NCI-H510A (cell line): ENCODE results near the gene NUTM2B.
"Not testable (repeated sequence)": the region's sequence is repeated elsewhere in the genome, so short reads cannot be mapped to it uniquely, and the experiment has no call there.

Source experiments
- DNase-seq: peaks from one replicate; lab custom pipeline; 2025; lab: John Stamatoyannopoulos, UW

The NUTM2B gene

GRCh38 chr10:79702927-79703326 lies at the start of gene NUTM2B:
TSS of gene NUTM2B (plus strand) at chr10:79703227. CDS start at chr10:79703610, 383 bp downstream.
- DNase-seq: not testable (repeated sequence)

- not testable (repeated sequence) for DNase-seq
Observed at GRCh38 chr10:79663287-79663686, 39.7 kb upstream of the NUTM2B start.

GRCh38 chr10:79664686-79665085 lies 38.3 kb upstream of the NUTM2B start:
- DNase-seq: not testable (repeated sequence)

GRCh38 chr10:79669248-79669788 lies 33.7 kb upstream of the NUTM2B start:
- not testable (repeated sequence) for DNase-seq

GRCh38 chr10:79674878-79675277 lies 28.1 kb upstream of the NUTM2B start:
- not testable (repeated sequence) for DNase-seq

GRCh38 chr10:79683026-79683883 lies 19.8 kb upstream of the NUTM2B start:
- not testable (repeated sequence) for DNase-seq

GRCh38 chr10:79683884-79684720 lies 18.9 kb upstream of the NUTM2B start:
- not testable (repeated sequence) for DNase-seq

- peak; percentile 41 for DNase-seq
Observed at GRCh38 chr10:79685044-79685685, 17.9 kb upstream of the NUTM2B start.

- DNase-seq: not testable (repeated sequence)
Observed at GRCh38 chr10:79686595-79686994, 16.4 kb upstream of the NUTM2B start.

- not testable (repeated sequence) for DNase-seq
Observed at GRCh38 chr10:79687406-79688150, 15.4 kb upstream of the NUTM2B start.

GRCh38 chr10:79688798-79689197 lies 14.2 kb upstream of the NUTM2B start:
- DNase-seq: not testable (repeated sequence)

- DNase-seq: not testable (repeated sequence)
Observed at GRCh38 chr10:79696596-79696995, 6.4 kb upstream of the NUTM2B start.

- not testable (repeated sequence) for DNase-seq
Observed at GRCh38 chr10:79697141-79697540, 5.9 kb upstream of the NUTM2B start.

GRCh38 chr10:79700381-79700944 lies 2.6 kb upstream of the NUTM2B start:
- DNase-seq: not testable (repeated sequence)

- DNase-seq: not testable (repeated sequence)
Observed at GRCh38 chr10:79707017-79707416, 4.0 kb downstream of the NUTM2B start.

- not testable (repeated sequence) for DNase-seq
Observed at GRCh38 chr10:79714976-79715375, 11.9 kb downstream of the NUTM2B start.

GRCh38 chr10:79716917-79717579 lies 14.0 kb downstream of the NUTM2B start:
- not testable (repeated sequence) for DNase-seq

- DNase-seq: not testable (repeated sequence)
Observed at GRCh38 chr10:79720000-79720399, 17.0 kb downstream of the NUTM2B start.

GRCh38 chr10:79726620-79727019 lies 23.6 kb downstream of the NUTM2B start:
- not testable (repeated sequence) for DNase-seq

GRCh38 chr10:79744844-79745243 lies 41.8 kb downstream of the NUTM2B start:
- DNase-seq: not testable (repeated sequence)
